NCI-H1694 (cell line): Measurements from ENCODE around the gene FABP1.

Experiments used
- DNase-seq: peaks from one replicate; lab custom pipeline; 2025; lab: John Stamatoyannopoulos, UW

FABP1 gene

GRCh38 chr2:88137833-88138232, 10.0 kb upstream of the FABP1 start:
- no peak for DNase-seq

GRCh38 chr2:88136817-88137216, 9.0 kb upstream of the FABP1 start:
- DNase-seq: no peak

GRCh38 chr2:88133875-88134274, 6.0 kb upstream of the FABP1 start:
- DNase-seq: no peak

- no peak for DNase-seq
Measured at GRCh38 chr2:88131999-88132368, 4.1 kb upstream of the FABP1 start.

GRCh38 chr2:88131201-88131998, 3.5 kb upstream of the FABP1 start:
- no peak for DNase-seq

GRCh38 chr2:88129313-88129959, 1.6 kb upstream of the FABP1 start:
- DNase-seq: no peak

- no peak for DNase-seq
Measured at GRCh38 chr2:88128654-88129312, 921 bp upstream of the FABP1 start.

- DNase-seq: no peak
Measured at GRCh38 chr2:88127638-88127887, 299 bp downstream of the FABP1 start.

- no peak for DNase-seq
Measured at GRCh38 chr2:88126772-88127637, 857 bp downstream of the FABP1 start.

- no peak for DNase-seq
Measured at GRCh38 chr2:88125924-88126771, 1.7 kb downstream of the FABP1 start.

- DNase-seq: no peak
Measured at GRCh38 chr2:88125344-88125923, 2.4 kb downstream of the FABP1 start.

GRCh38 chr2:88123975-88124917, 3.6 kb downstream of the FABP1 start:
- no peak for DNase-seq

- DNase-seq: no peak
Measured at GRCh38 chr2:88123164-88123974, 4.5 kb downstream of the FABP1 start.

- no peak for DNase-seq
Measured at GRCh38 chr2:88122141-88122884, 5.5 kb downstream of the FABP1 start.

- DNase-seq: no peak
Measured at GRCh38 chr2:88121678-88122077, 6.2 kb downstream of the FABP1 start.

- no peak for DNase-seq
Measured at GRCh38 chr2:88117973-88118372, 9.9 kb downstream of the FABP1 start.

GRCh38 chr2:88116669-88117432, 11.0 kb downstream of the FABP1 start:
- DNase-seq: no peak
